Measurements from ENCODE around the gene CLCF1. TPM values are rescaled to one million over a fixed set of nuclear protein-coding genes. Genes with fewer than 3 reads are reported as not detected.

The CLCF1 gene
- polyA plus RNA-seq, 1 donor from 2014 or later: not detected

DNA sequence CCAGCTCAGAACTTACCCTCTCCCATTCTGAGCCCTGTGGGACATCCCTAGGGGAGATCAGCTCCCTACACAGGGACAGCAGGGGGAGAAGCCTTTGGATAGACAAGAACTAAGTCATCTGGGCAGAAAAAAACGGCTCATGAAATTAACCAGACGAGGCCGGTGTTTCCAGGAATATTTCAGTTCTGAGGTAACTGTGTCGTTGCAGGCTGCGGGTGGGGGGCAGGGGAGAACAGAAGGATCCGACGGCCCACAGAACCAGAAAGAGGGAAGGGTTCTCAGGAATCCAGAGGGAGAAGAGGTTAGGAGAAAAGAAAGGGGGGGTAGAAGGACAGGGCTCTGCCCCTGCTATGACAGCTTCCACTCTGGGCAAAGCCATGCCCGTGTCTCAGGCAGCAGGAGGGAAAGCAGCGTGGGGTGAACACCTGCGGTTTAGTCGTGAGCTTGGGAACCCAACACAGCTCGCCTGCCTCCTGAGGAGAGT, 3.6 kb downstream of the CLCF1 start:
- H3K9me3 ChIP-seq (ENCODE audit: low read length): no peaks in the 10 kb centered on the region
- H3K36me3 ChIP-seq (ENCODE audit: insufficient read depth, low read length): no peaks in the 10 kb centered on the region
- no peak overlapping the region for H3K4me2 ChIP-seq (ENCODE audit: low read length)
- H3K9ac ChIP-seq (ENCODE audit: low read length): no peak overlapping the region
- TF ChIP-seq SMC3 (conservative IDR thresholded peaks at IDR 0.05; ENCODE audit: poor library complexity): no peak
- no peak for TF ChIP-seq TAF1 (IDR thresholded peaks at IDR 0.05; ENCODE audit: low read depth)
- no peak for TF ChIP-seq RAD21 (conservative IDR thresholded peaks at IDR 0.05)
- TF ChIP-seq, protein P1, sequence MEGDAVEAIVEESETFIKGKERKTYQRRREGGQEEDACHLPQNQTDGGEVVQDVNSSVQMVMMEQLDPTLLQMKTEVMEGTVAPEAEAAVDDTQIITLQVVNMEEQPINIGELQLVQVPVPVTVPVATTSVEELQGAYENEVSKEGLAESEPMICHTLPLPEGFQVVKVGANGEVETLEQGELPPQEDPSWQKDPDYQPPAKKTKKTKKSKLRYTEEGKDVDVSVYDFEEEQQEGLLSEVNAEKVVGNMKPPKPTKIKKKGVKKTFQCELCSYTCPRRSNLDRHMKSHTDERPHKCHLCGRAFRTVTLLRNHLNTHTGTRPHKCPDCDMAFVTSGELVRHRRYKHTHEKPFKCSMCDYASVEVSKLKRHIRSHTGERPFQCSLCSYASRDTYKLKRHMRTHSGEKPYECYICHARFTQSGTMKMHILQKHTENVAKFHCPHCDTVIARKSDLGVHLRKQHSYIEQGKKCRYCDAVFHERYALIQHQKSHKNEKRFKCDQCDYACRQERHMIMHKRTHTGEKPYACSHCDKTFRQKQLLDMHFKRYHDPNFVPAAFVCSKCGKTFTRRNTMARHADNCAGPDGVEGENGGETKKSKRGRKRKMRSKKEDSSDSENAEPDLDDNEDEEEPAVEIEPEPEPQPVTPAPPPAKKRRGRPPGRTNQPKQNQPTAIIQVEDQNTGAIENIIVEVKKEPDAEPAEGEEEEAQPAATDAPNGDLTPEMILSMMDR (IDR thresholded peaks at IDR 0.05; ENCODE audit: poor library complexity, severe bottlenecking): no peak
- no peak for TF ChIP-seq POLR2AphosphoS5 (IDR thresholded peaks at IDR 0.05)
- no peak overlapping the region for H3K4me3 ChIP-seq (ENCODE audit: low read length)
- H3K79me2 ChIP-seq (replicated peaks; ENCODE audit: insufficient read depth, low read length): no peaks in the 10 kb centered on the region
- H3K27me3 ChIP-seq (ENCODE audit: insufficient read depth, low read depth, low read length): peaks cover 28% of the 10 kb centered on the region
- no peaks in the 10 kb centered on the region for H3K9me2 ChIP-seq (ENCODE audit: insufficient read depth, low read length)
- no peak overlapping the region for H2AFZ ChIP-seq (ENCODE audit: low read depth, low read length)
- no peaks in the 10 kb centered on the region for H4K20me1 ChIP-seq (ENCODE audit: insufficient read depth)
- no peaks in the 10 kb centered on the region for H3F3A ChIP-seq (ENCODE audit: insufficient read depth, low read length, poor library complexity, severe bottlenecking)
- H3K27ac ChIP-seq (ENCODE audit: low read length): no peak overlapping the region

GRCh38 chr11:67369275-67369674, 4.1 kb downstream of the CLCF1 start:
- Histone ChIP-seq H2AFZ (ENCODE audit: low read depth, low read length) (no peak overlapping the region), H3K27me3 (ENCODE audit: insufficient read depth, low read depth, low read length) (peaks cover 22% of the 10 kb centered on the region), H4K20me1 (ENCODE audit: insufficient read depth) (no peaks in the 10 kb centered on the region), H3K4me3 (ENCODE audit: low read length) (no peak overlapping the region), H3F3A (ENCODE audit: insufficient read depth, low read length, poor library complexity, severe bottlenecking) (no peaks in the 10 kb centered on the region), H3K79me2 (replicated peaks; ENCODE audit: insufficient read depth, low read length) (no peaks in the 10 kb centered on the region), H3K27ac (ENCODE audit: low read length) (no peak overlapping the region), H3K9ac (ENCODE audit: low read length) (no peak overlapping the region), H3K4me2 (ENCODE audit: low read length) (no peak overlapping the region), H3K36me3 (ENCODE audit: insufficient read depth, low read length) (no peaks in the 10 kb centered on the region), H3K9me2 (ENCODE audit: insufficient read depth, low read length) (no peaks in the 10 kb centered on the region), H3K9me3 (ENCODE audit: low read length) (no peaks in the 10 kb centered on the region)
- TF ChIP-seq EP300 (conservative IDR thresholded peaks at IDR 0.05; ENCODE audit: poor library complexity, severe bottlenecking): no peak
- TF ChIP-seq REST (IDR thresholded peaks at IDR 0.05; ENCODE audit: borderline replicate concordance): no peak
- TF ChIP-seq RAD21 (conservative IDR thresholded peaks at IDR 0.05): no peak
- no peak for TF ChIP-seq TAF1 (IDR thresholded peaks at IDR 0.05; ENCODE audit: low read depth)
- no peak for TF ChIP-seq MXI1 (conservative IDR thresholded peaks at IDR 0.05; ENCODE audit: poor library complexity, severe bottlenecking)
- TF ChIP-seq POLR2AphosphoS5 (IDR thresholded peaks at IDR 0.05): no peak
- no peak for TF ChIP-seq SMC3 (conservative IDR thresholded peaks at IDR 0.05; ENCODE audit: poor library complexity)
- TF ChIP-seq, protein P1 (IDR thresholded peaks at IDR 0.05; ENCODE audit: poor library complexity, severe bottlenecking): no peak
- TF ChIP-seq EZH2 (IDR thresholded peaks at IDR 0.05; ENCODE audit: borderline replicate concordance, insufficient read depth, low read length, poor library complexity, severe bottlenecking): no peak

Measured in neural cell (in vitro differentiated cells).